AG09309 (cell line): Measurements from ENCODE around the gene CADPS2.

Experiments used
- DNase-seq: peaks from one replicate; pipeline ENCODE4 v3.0.0-alpha.2; 2010; ENCODE audit warnings: low read depth
- H3K4me3 ChIP-seq: 2 replicates; pipeline ENCODE4 v1.5.1; 2011; ENCODE audit warnings: mild to moderate bottlenecking, low read depth, low read length, moderate library complexity; ENCODE audit not compliant: control insufficient read depth
- CTCF ChIP-seq: IDR thresholded peaks from 2 replicates; pipeline ENCODE4 v1.5.1; 2011; ENCODE audit warnings: mild to moderate bottlenecking, low read depth, low read length, inconsistent platforms; ENCODE audit not compliant: insufficient read depth, control insufficient read depth; ENCODE audit errors: missing control alignments

The CADPS2 gene

GRCh38 chr7:122316467-122317388 lies 569.5 kb downstream of the CADPS2 start:
- TF ChIP-seq CTCF = no peak
- no peak overlapping the region for H3K4me3 ChIP-seq
- DNase-seq = no peak

GRCh38 chr7:122315507-122316466 lies 570.5 kb downstream of the CADPS2 start:
- H3K4me3 ChIP-seq = no peak overlapping the region
- TF ChIP-seq CTCF = no peak
- no peak for DNase-seq

- DNase-seq = no peak
Measured at GRCh38 chr7:122314284-122314683, 572.0 kb downstream of the CADPS2 start.

DNA sequence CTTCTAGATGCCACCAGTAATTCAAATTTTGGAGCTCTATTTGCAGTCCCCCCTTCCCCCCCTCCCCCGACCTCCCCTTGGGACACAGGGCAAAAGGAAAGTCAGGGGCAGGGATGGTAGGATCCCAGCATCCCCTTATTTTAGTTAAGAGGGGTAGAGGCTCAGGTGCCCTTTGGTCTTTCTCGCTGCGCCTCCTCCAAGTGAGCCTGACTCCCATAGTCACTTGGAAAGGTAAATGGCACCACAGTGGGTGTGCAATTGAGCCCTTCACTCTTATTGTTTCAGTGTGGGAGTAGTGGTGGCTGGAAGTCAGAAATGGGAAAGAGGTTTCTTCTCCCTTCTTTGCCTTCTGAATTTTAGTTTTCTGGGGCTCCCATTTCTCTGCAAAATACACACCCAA lies 573.5 kb downstream of the CADPS2 start:
- no peak overlapping the region for H3K4me3 ChIP-seq
- no peak for TF ChIP-seq CTCF
- no peak for DNase-seq

More at GRCh38 chr7:122314284-122314683, 572.0 kb downstream of the CADPS2 start:
- no peak for TF ChIP-seq CTCF
- H3K4me3 ChIP-seq = no peak overlapping the region

- no peak for TF ChIP-seq CTCF
- H3K4me3 ChIP-seq = no peak overlapping the region
- DNase-seq = no peak
Measured at GRCh38 chr7:122311734-122312450, 574.4 kb downstream of the CADPS2 start.
